Esophagus squamous epithelium (tissue), 5 donors: ENCODE measurements around the gene PIPOX. TPM values are rescaled to one million over a fixed set of nuclear protein-coding genes. Genes with fewer than 3 reads are reported as not detected.

ENCODE experiments used
- DNase-seq: peaks from one replicate; lab custom pipeline; 2025; lab: John Stamatoyannopoulos, UW
- H3K27ac ChIP-seq, 4 donors: fragments of 200-600 bp; sonication (generic); one replicate each; pipeline ENCODE4 v1.5.1; 2016 to 2019; ENCODE audit warnings: mild to moderate bottlenecking in 1 of 4
- H3K27me3 ChIP-seq, 4 donors: fragments of 200-600 bp; sonication (generic); 1 replicate in 3 of 4; 2 replicates in 1 of 4; pipeline versions ENCODE4 v1.5.1 to v1.6.0; 2017 to 2021; ENCODE audit warnings: antibody characterized with exemption in 1 of 4
- H3K36me3 ChIP-seq, 3 donors: fragments of 200-600 bp; sonication (generic); one replicate each; pipeline ENCODE4 v1.5.1; 2016 to 2019
- H3K4me1 ChIP-seq, 3 donors: fragments of 200-600 bp; sonication (generic); one replicate each; pipeline ENCODE4 v1.5.1; 2017 to 2019
- H3K4me3 ChIP-seq, 4 donors: fragments of 200-600 bp; sonication (generic); 1 replicate in 3 of 4; 2 replicates in 1 of 4; pipeline ENCODE4 v1.5.1; 2016 to 2019; ENCODE audit warnings: mild to moderate bottlenecking in 2 of 4, moderate library complexity in 1 of 4
- H3K9me3 ChIP-seq, 3 donors: fragments of 200-600 bp; sonication (generic); one replicate each; pipeline ENCODE4 v1.5.1; 2016 to 2019
- POLR2A ChIP-seq, 4 donors: fragments of 450-650 bp; IDR thresholded peaks; one replicate each; pipeline ENCODE4 v1.6.1; 2017; ENCODE audit warnings: antibody characterized with exemption in 4 of 4, mild to moderate bottlenecking in 4 of 4, moderate library complexity in 3 of 4
- WGBS, 2 donors: methylation state at CpG; one replicate each; pipeline ENCODE4 v1.1.5; 2018; 5-methylcytosine and 5-hydroxymethylcytosine counted together
- intact Hi-C: fragments of 100-400 bp; cut with DNase I; formaldehyde crosslinking; loops from one replicate; pipeline ENCODE4 v1.15.0; 2022
- total RNA-seq, 4 donors: library from RNA; depleted of rRNA; stranded (reverse); fragments of >200 nt; gene quantifications; one replicate each; pipeline ENCODE4 v1.1.0, GENCODE V29; 2016
- TF ChIP-seq, protein P1 (sequence below), 6 experiments: fragments of 450-650 bp in 4 of 6; fragments of 200-600 bp in 2 of 6; sonication (generic) in 2 of 6; IDR thresholded peaks; one replicate each; pipeline ENCODE4 v1.5.1; 2016 to 2019; ENCODE audit warnings: antibody characterized with exemption in 6 of 6, mild to moderate bottlenecking in 4 of 6, moderate library complexity in 4 of 6
- donor health status: DM: yes; HTN: yes; CAD: no.

The PIPOX gene
- total RNA-seq, 4 donors from 2014 or later, result 1.3 to 4.2 TPM; not detected in 2

DNA sequence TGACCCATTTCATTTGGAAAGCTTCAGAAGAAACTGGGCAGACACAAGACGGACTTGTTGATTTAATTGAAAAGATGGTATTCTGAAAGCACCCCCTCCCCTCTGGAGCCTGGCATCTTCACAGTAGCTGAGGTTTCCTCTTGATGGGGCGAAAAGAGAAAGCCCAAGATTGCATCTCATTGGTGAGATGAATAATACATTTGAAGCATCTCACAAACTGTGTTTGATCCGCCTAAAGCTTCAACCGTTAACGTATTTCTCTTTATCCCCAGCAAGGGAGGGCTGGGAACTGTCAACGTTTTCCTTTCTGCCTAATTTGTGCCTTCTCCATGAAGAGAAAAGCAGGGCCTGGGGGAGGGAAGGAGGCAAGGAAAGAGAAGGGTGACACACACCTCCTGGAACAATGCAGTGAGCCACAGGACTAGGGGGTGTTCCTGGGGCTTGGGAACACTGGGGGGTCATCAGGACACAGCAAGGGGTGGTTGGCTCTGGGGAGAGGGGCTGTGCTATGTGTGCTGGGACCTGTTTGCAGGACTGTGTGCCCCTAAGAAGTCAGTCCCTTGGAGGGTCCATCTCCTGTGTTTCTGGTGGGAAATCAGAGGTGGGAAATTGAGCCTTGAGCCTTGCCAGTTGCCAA lies 18.5 kb upstream of the PIPOX start:
- no peak overlapping the region for H3K27ac ChIP-seq
- no peak overlapping the region for H3K4me3 ChIP-seq
- peaks cover 0 to 67% (median 2%) of the 10 kb centered on the region in 4 donors for H3K27me3 ChIP-seq
- DNase-seq, result no peak
- H3K4me1 ChIP-seq, result peaks cover 5 to 12% (median 7%) of the 10 kb centered on the region in 3 donors
- intact Hi-C loops, result no loop called here
- H3K36me3 ChIP-seq, result no peaks in the 10 kb centered on the region
- WGBS, 2 donors, result 65 to 81% methylated on average over 6 of the region's 6 CpGs
- no peak for TF ChIP-seq POLR2A (IDR thresholded peaks at IDR 0.05)
- TF ChIP-seq, protein P1, sequence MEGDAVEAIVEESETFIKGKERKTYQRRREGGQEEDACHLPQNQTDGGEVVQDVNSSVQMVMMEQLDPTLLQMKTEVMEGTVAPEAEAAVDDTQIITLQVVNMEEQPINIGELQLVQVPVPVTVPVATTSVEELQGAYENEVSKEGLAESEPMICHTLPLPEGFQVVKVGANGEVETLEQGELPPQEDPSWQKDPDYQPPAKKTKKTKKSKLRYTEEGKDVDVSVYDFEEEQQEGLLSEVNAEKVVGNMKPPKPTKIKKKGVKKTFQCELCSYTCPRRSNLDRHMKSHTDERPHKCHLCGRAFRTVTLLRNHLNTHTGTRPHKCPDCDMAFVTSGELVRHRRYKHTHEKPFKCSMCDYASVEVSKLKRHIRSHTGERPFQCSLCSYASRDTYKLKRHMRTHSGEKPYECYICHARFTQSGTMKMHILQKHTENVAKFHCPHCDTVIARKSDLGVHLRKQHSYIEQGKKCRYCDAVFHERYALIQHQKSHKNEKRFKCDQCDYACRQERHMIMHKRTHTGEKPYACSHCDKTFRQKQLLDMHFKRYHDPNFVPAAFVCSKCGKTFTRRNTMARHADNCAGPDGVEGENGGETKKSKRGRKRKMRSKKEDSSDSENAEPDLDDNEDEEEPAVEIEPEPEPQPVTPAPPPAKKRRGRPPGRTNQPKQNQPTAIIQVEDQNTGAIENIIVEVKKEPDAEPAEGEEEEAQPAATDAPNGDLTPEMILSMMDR (IDR thresholded peaks at IDR 0.05), result no peak
- no peaks in the 10 kb centered on the region for H3K9me3 ChIP-seq

DNA sequence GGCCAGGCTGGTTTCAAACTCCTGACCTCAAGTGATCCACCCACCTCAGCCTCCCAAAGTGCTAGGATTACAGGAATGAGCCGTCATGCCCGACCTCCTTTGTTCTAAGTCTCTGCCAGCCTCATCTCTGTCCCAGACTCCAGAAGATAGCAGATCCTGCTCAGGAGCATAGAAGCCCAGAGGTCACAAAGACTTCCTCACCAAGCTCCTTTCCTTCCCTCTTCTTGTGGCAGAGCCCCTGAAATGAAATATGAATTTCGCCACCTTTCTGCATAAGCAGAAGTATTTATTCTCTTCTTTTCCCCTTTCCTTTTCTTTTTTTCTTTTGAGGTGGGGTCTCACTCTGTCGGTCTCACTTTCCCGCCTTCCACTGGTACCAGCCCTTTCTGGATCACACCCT lies 11.5 kb upstream of the PIPOX start:
- Histone ChIP-seq H3K4me3 (no peak overlapping the region), H3K27me3 (peaks cover 0 to 78% (median 4%) of the 10 kb centered on the region in 4 donors), H3K36me3 (no peaks in the 10 kb centered on the region), H3K4me1 (no peaks in the 10 kb centered on the region), H3K9me3 (peaks cover 0 to 18% (median 8%) of the 10 kb centered on the region in 3 donors), H3K27ac (no peak overlapping the region)
- TF ChIP-seq, protein P1 (IDR thresholded peaks at IDR 0.05), result no peak
- TF ChIP-seq POLR2A (IDR thresholded peaks at IDR 0.05), result no peak
- DNase-seq, result no peak
- intact Hi-C loops, result no loop called here
- 44 to 47% methylated on average over 5 of the region's 5 CpGs for WGBS, 2 donors

DNA sequence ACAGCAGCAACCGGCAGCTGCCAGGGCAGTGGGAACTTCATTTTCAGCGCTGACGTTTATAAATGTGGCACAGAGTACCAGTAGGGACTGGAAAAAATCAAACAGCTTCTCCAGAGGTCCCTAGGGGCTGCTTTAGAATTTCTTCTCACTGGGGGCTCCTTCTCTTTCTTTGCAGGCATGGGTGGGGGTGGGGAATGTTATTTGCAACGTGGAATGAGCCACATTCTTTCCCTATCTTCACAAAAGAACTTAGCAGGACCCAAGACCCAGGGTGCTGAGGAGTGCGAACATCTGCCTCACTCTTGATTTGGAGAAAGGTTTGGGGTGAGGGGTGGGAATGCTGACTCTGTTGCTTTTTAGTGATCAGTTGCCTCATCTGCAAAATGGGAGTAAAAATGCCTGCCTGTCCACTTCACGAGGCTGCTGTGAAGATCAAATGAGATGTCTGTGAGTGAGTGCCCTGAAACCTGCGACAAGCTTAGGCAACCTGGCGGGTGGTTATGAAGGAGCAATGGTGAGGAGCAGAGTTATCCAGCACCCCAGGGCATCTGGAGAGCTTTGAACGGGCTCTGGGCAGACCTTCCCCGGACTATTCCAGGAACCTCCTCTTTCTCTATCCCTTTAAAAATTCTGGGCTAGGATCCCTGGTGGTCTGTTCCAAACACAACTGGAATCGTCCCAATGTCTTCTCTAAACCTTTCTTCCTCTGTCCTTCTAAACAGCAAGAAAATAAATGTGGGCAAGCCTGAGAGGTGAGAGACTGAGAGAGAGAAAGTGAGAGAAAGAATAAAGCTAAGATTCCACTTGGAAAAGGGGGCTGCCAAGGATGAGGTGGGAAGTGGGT lies 10.7 kb upstream of the PIPOX start:
- intact Hi-C loops, result no loop called here
- WGBS, 2 donors, result 7 to 27% methylated on average over 3 to 7 of the region's 11 CpGs

DNA sequence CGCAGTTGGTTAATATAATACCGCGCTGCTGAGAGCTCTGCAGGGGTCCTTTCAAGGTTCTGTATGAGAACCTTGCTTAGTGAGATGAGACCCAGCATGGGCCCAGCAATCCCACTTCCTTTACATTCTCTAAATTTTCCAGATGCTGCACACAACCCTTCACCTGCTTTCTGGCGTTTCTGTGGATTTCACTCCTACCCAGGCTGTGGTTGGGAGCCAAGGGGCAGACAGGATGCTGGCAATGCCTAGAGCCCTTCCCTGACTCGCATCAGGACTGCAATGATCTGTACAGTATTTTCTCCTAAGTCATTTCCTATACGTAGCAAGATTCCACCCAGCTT lies 10.1 kb upstream of the PIPOX start:
- Histone ChIP-seq H3K27me3 (peaks cover 0 to 80% (median 4%) of the 10 kb centered on the region in 4 donors), H3K4me1 (peaks cover 0 to 1% (median 0%) of the 10 kb centered on the region in 3 donors), H3K9me3 (peaks cover 0 to 18% (median 8%) of the 10 kb centered on the region in 3 donors), H3K4me3 (no peak overlapping the region), H3K27ac (no peak overlapping the region), H3K36me3 (no peaks in the 10 kb centered on the region)
- intact Hi-C loops, result no loop called here
- DNase-seq, result no peak
- no peak for TF ChIP-seq POLR2A (IDR thresholded peaks at IDR 0.05)
- TF ChIP-seq, protein P1 (IDR thresholded peaks at IDR 0.05), result no peak
- WGBS, 2 donors, result 39 to 44% methylated on average over 5 of the region's 6 CpGs

More for the DNA sequence above, 10.7 kb upstream of the PIPOX start:
- no peaks in the 10 kb centered on the region for H3K36me3 ChIP-seq
- TF ChIP-seq POLR2A (IDR thresholded peaks at IDR 0.05), result no peak
- TF ChIP-seq, protein P1 (IDR thresholded peaks at IDR 0.05), result no peak
- no peak for DNase-seq
- H3K4me1 ChIP-seq, result no peaks in the 10 kb centered on the region
- peaks cover 0 to 18% (median 8%) of the 10 kb centered on the region in 3 donors for H3K9me3 ChIP-seq
- peaks cover 0 to 79% (median 4%) of the 10 kb centered on the region in 4 donors for H3K27me3 ChIP-seq
- H3K4me3 ChIP-seq, result no peak overlapping the region
- no peak overlapping the region for H3K27ac ChIP-seq

DNA sequence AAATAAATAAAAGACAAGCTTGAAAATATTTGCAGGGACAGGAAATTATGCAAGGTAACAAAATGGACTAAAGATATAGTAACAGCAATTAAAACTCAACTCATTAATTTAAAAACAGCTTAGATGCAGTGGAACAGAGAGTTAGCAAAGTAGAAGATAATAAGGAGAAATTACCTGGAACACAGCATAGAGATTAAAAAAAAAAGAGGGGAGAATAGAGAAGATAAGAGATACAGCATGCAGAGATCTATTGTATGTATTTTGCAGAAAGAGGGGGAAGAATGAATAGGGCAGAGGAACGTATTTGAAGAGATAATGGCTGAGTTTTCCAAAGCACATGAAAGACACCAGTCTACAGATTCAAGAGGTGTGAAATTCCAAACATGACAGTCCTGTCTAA lies 8.4 kb upstream of the PIPOX start:
- Histone ChIP-seq H3K27me3 (peaks cover 0 to 89% (median 4%) of the 10 kb centered on the region in 4 donors), H3K4me1 (peaks cover 0 to 13% (median 0%) of the 10 kb centered on the region in 3 donors), H3K9me3 (peaks cover 0 to 18% (median 8%) of the 10 kb centered on the region in 3 donors), H3K36me3 (no peaks in the 10 kb centered on the region), H3K27ac (no peak overlapping the region), H3K4me3 (no peak overlapping the region)
- WGBS, 2 donors, result 40 to 62% methylated on average over 1 of the region's 1 CpG
- intact Hi-C loops, result no loop called here
- TF ChIP-seq POLR2A (IDR thresholded peaks at IDR 0.05), result no peak
- TF ChIP-seq, protein P1 (IDR thresholded peaks at IDR 0.05), result no peak
- DNase-seq, result no peak
